Endothelial cell of umbilical vein (primary cell): ENCODE measurements around the gene BLOC1S4. TPM values are rescaled to one million over a fixed set of nuclear protein-coding genes. Genes with fewer than 3 reads are reported as not detected.

Experiments
- BruUV-seq: library from RNA; stranded (reverse); fragments of 400-500 nt; replicated peaks from 2 replicates; lab custom pipeline; 2021; lab: Mats Ljungman, UMichigan
- CTCF ChIA-PET: fragments of 300-600, 350-600 bp; sonication (Branson Sonifier 250); formaldehyde crosslinking; loops from one replicate; lab custom pipeline; 2021; ENCODE audit warnings: antibody characterized with exemption, inconsistent platforms; lab: Charles Lee
- POLR2A ChIA-PET: fragments of 300-600, 350-600 bp; sonication (Branson Sonifier 250); formaldehyde crosslinking; loops from one replicate; lab custom pipeline; 2021; ENCODE audit warnings: antibody characterized with exemption, inconsistent platforms; lab: Charles Lee
- DNase-seq: peaks from one replicate; pipeline ENCODE4 v3.0.0-alpha.2; 2011; ENCODE audit warnings: low read depth, low spot score
- FAIRE-seq: peaks from 2 replicates; lab custom pipeline; 2011; peaks lifted over from hg19 to GRCh38; lab: Jason Lieb, UNC
- H2AFZ ChIP-seq: 2 replicates; pipeline ENCODE4 v1.6.0; 2012; ENCODE audit warnings: low read depth, low read length, control low read depth, inconsistent platforms
- H3K27ac ChIP-seq: 2 replicates; pipeline ENCODE4 v1.5.1; 2011; ENCODE audit warnings: low read depth, mild to moderate bottlenecking, control low read depth, low read length, moderate library complexity; ENCODE audit not compliant: insufficient read depth
- H3K27me3 ChIP-seq, 2 experiments: 2 replicates each; pipeline versions ENCODE4 v1.6.0 to v1.6.1; 2011; ENCODE audit warnings: low read length in 2 of 2, mixed read lengths in 1 of 2; ENCODE audit not compliant: control insufficient read depth in 2 of 2, insufficient read depth in 2 of 2
- H3K36me3 ChIP-seq, 2 experiments: 2 replicates in 1 of 2; 3 replicates in 1 of 2; pipeline ENCODE4 v1.5.1; 2011; ENCODE audit warnings: low read length in 2 of 2, mild to moderate bottlenecking in 1 of 2, moderate library complexity in 1 of 2; ENCODE audit not compliant: control insufficient read depth in 2 of 2, insufficient read depth in 2 of 2; ENCODE audit errors: extremely low read depth in 1 of 2
- H3K4me1 ChIP-seq: 3 replicates; pipeline ENCODE4 v1.5.1; 2011; ENCODE audit warnings: mild to moderate bottlenecking, low read length; ENCODE audit not compliant: control insufficient read depth, insufficient read depth; ENCODE audit errors: extremely low read depth
- H3K4me2 ChIP-seq: 2 replicates; pipeline ENCODE4 v1.6.1; 2011; ENCODE audit warnings: low read length, control low read depth, mixed read lengths; ENCODE audit not compliant: insufficient read depth
- H3K4me3 ChIP-seq, 3 experiments: fragments of 200-600 bp in 1 of 3; sonication (generic), shearing (Covaris generic) in 1 of 3; replicated peaks in 1 of 3; 2 replicates each; pipeline ENCODE4 v1.5.1; 2011 to 2016; ENCODE audit warnings: control low read depth in 3 of 3, low read length in 3 of 3, mild to moderate bottlenecking in 2 of 3, inconsistent platforms in 1 of 3, low read depth in 1 of 3, moderate library complexity in 1 of 3; ENCODE audit not compliant: insufficient read depth in 1 of 3
- H3K79me2 ChIP-seq: 2 replicates; pipeline ENCODE4 v1.6.0; 2012; ENCODE audit warnings: low read length, inconsistent platforms; ENCODE audit not compliant: control insufficient read depth, insufficient read depth
- H3K9ac ChIP-seq: replicated peaks from 2 replicates; pipeline ENCODE3; 2011; ENCODE audit warnings: low read length, control low read depth; ENCODE audit not compliant: insufficient read depth; ENCODE audit errors: extremely low read depth
- H3K9me1 ChIP-seq: replicated peaks from 3 replicates; pipeline ENCODE4 v1.6.0; 2011; ENCODE audit warnings: mild to moderate bottlenecking, low read length; ENCODE audit not compliant: control insufficient read depth, insufficient read depth; ENCODE audit errors: extremely low read depth
- H3K9me3 ChIP-seq: replicated peaks from 2 replicates; pipeline ENCODE4 v1.5.1; 2012; ENCODE audit warnings: low read length, inconsistent platforms; ENCODE audit not compliant: control insufficient read depth, insufficient read depth
- H4K20me1 ChIP-seq: replicated peaks from 2 replicates; pipeline ENCODE3; 2011; ENCODE audit warnings: mild to moderate bottlenecking, low read length; ENCODE audit not compliant: control insufficient read depth, insufficient read depth; ENCODE audit errors: extremely low read depth
- CTCF ChIP-seq, 2 donors: IDR thresholded peaks; 1 replicate in 1 of 2; 2 replicates in 1 of 2; pipeline ENCODE4 v1.5.1; 2011; ENCODE audit warnings: low read length in 2 of 2, mild to moderate bottlenecking in 2 of 2, moderate library complexity in 2 of 2, control low read depth in 1 of 2, inconsistent platforms in 1 of 2, low read depth in 1 of 2; ENCODE audit not compliant: insufficient read depth in 1 of 2; ENCODE audit errors: extremely low read depth in 1 of 2
- EZH2 ChIP-seq: IDR thresholded peaks from 2 replicates; pipeline ENCODE4 v1.6.1; 2012; ENCODE audit warnings: borderline replicate concordance, low read depth, mild to moderate bottlenecking, moderate library complexity, low read length, inconsistent platforms; ENCODE audit not compliant: severe bottlenecking
- FOS ChIP-seq: IDR thresholded peaks from 2 replicates; pipeline ENCODE4 v1.6.1; 2011; ENCODE audit warnings: mild to moderate bottlenecking, low read length, moderate library complexity, borderline replicate concordance; ENCODE audit not compliant: insufficient read depth
- GATA2 ChIP-seq: IDR thresholded peaks from 2 replicates; pipeline ENCODE4 v1.7.0; 2011; ENCODE audit warnings: low read depth, mild to moderate bottlenecking, moderate library complexity, mixed read lengths, low read length; ENCODE audit not compliant: insufficient read length, insufficient read depth
- JUN ChIP-seq: IDR thresholded peaks from 2 replicates; pipeline ENCODE4 v1.6.1; 2011; ENCODE audit warnings: borderline replicate concordance, low read depth; ENCODE audit not compliant: insufficient read length, insufficient read depth
- MAX ChIP-seq: IDR thresholded peaks from 2 replicates; pipeline ENCODE4 v1.6.1; 2011; ENCODE audit not compliant: insufficient read depth, insufficient read length
- MYC ChIP-seq: IDR thresholded peaks from one replicate; pipeline ENCODE4 v1.6.1; 2011; ENCODE audit warnings: mild to moderate bottlenecking, low read depth, low read length
- POLR2A ChIP-seq: IDR thresholded peaks from 2 replicates; pipeline ENCODE4 v1.6.1; 2012; ENCODE audit warnings: low read depth, mild to moderate bottlenecking, control low read depth, low read length
- POLR2AphosphoS5 ChIP-seq: IDR thresholded peaks from 2 replicates; pipeline ENCODE4 v1.6.1; 2012; ENCODE audit warnings: low read depth, mild to moderate bottlenecking, control low read depth, low read length, moderate library complexity; ENCODE audit not compliant: insufficient read depth
- dilution Hi-C: fragments of 300-500 bp; cut with MboI; formaldehyde crosslinking; loops from one replicate; pipeline ENCODE4 v1.15.0; 2019; ENCODE audit warnings: low sequenced_read_pairs; ENCODE audit not compliant: extremely low pct_ligation_motif_present
- intact Hi-C: fragments of 100-400 bp; cut with micrococcal nuclease; formaldehyde crosslinking; loops from one replicate; pipeline ENCODE4 v1.10.0; 2022
- polyA plus RNA-seq, 4 experiments: library from polyadenylated mRNA; depleted of rRNA in 3 of 4; stranded (reverse) in 3 of 4; unstranded in 1 of 4; fragments of >200 nt; gene quantifications; 2 replicates each; pipeline versions ENCODE4 v1.2.1 to v1.2.3, GENCODE V29; 2011 to 2012; ENCODE audit warnings: missing spikeins in 1 of 4
- total RNA-seq: library from RNA; stranded (reverse); gene quantifications from 2 replicates; pipeline ENCODE4 v1.2.3, GENCODE V29; 2021

BLOC1S4 gene
- total and polyA plus RNA-seq, 2 donors (not counting 3 experiments of a cell fraction or from before 2014, with no cell fraction given): 12.7 to 16.9 TPM

GRCh38 chr4:6740347-6740746, 24.4 kb downstream of the BLOC1S4 start:
- no peaks in the 10 kb centered on the region for H3K4me1 ChIP-seq
- no TSS peak for BruUV-seq
- intact Hi-C loops: no loop called here
- no peaks in the 10 kb centered on the region for H3K36me3 ChIP-seq
- no peaks in the 10 kb centered on the region for H3K9me3 ChIP-seq
- dilution Hi-C loops: no loop called here
- TF ChIP-seq EZH2 (no peak), GATA2 (no peak), CTCF (IDR thresholded peaks at IDR 0.05; ENCODE audit: extremely low read depth in 1 of 2, insufficient read depth in 1 of 2, low read depth in 1 of 2, low read length in 2 of 2) (no peak), POLR2AphosphoS5 (no peak), JUN (no peak), FOS (no peak), POLR2A (no peak), MAX (no peak), MYC (no peak)
- FAIRE-seq: no peak
- ChIA-PET CTCF (interaction anchor here (1.0 kb wide), 1 partner anchor 134 kb away, joined by 3 read pairs; no protein-coding TSS in a partner anchor), POLR2A (no interaction called here)
- no peaks in the 10 kb centered on the region for H3K79me2 ChIP-seq
- H3K9ac ChIP-seq: no peak overlapping the region
- no peak overlapping the region for H3K27ac ChIP-seq
- H3K4me2 ChIP-seq: no peak overlapping the region
- H2AFZ ChIP-seq: no peak overlapping the region
- no peaks in the 10 kb centered on the region for H4K20me1 ChIP-seq
- DNase-seq: no peak
- no peak overlapping the region for H3K4me3 ChIP-seq
- no peaks in the 10 kb centered on the region for H3K9me1 ChIP-seq
- peaks cover 0 to 1% of the 10 kb centered on the region in 2 experiments for H3K27me3 ChIP-seq
